ENCODE results near the gene CDKN2AIP.

DNA sequence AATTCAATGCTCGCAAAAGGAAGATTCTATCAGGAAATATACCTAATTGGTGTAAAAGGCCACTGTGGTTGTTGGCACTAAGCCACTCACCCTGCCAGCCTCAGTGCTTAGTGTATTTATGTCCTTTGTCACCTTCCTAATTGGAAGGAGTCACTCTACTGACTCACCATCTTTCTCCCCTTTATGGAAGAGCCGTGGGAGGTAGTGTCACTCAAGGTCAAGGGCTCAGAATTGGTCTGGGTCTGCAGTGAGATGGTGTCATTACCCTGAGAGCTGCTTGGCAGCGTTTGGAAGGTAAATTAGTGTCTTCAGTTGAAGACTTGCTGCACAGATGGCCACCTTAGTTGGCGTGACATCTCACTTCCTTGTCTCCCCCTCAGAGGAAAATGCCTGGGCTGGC lies 41.7 kb upstream of the CDKN2AIP start:
- TF ChIP-seq CTCF (IDR thresholded peaks at IDR 0.05) (no peak), EZH2 (IDR thresholded peaks at IDR 0.05) (no peak), EZH2phosphoT487 (IDR thresholded peaks at IDR 0.05) (no peak)
